Dermis lymphatic vessel endothelial cell (primary cell): ENCODE data around the gene CDK15. TPM values are rescaled to one million over a fixed set of nuclear protein-coding genes. Genes with fewer than 3 reads are reported as not detected.

Source experiments
- total RNA-seq: library from RNA; depleted of rRNA; stranded (reverse); fragments of >200 nt; gene quantifications from 2 replicates; pipeline ENCODE4 v1.2.1, GENCODE V29; 2014

CDK15 gene
- under 0.01 TPM in 1 of 2 replicates, not detected in the other for total RNA-seq

DNA sequence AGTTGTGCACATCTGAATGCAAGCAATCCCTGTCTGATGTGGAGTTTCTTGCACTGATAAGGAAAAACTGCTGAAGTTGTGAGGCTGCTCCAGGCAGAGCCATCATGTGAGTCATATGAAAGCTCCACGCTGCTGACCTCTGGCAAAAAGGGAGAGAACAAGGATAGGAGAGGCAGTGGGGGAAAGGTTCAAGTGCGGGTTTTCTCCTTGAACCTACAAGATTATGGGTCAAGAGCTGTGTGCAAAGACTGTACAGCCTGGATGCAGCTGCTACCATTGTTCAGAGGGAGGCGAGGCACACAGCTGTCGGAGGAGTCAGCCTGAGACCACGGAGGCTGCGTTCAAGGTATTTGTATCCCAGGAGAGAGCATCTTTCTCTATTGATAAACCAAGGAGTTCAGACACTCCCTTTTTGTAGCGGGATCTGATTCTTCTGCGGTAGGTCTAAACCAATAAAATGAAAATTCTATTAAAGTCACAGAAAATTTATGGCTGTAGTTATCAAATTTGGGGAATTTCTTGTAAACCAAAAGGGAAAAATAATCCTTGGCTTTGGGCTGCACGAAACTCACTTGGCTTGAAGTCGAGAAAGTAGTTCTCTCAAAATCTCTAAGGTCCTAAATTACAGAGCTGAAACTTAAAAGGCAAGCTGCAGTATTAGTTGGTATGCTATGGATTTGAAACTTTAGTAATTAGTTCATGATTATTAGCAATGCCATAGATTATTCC, at the start of gene CDK15:
CDK15 (plus strand) TSS at position 96 of the 729 bp plus-strand sequence; CDS start at position 224, 128 bp downstream.

DNA sequence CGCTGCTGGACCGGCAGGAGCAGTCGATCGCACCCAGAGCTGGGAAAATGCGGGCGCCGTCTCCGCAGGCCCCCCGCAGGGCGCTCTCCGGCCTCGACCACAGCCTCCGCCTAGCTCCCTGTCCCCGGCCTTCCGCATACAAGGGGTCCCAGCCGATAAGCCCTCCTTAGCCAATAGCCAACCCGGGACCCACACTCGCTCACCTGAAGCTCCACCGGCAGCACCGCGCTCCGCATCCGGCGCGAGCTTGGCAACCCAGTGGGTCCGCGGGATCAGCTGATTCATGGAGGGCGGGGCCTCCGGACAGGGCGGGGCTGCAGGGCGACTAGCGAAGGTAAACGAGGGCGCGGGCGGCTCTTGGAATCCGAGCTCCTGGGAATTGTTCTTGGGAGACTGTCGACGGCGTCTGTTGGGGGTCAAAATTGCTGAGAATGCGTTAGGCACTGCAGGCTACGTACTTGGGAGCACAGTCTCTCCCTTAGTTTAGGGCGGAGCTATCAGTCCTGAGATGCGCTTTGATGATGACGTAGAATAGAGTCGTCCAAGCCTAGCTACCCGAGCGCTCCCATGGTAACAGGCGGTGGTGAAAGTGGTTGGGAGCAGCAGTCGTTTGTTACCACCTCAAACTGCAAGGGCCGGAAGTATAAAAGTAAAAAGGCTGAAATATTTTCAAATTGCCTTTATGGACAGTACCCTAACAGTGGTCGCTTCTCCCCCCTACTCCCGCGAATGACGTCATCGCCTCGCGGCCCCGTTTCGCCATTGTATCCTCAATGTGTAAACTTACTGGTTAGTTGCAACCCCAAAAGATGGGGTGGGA, 25.5 kb upstream of the CDK15 start, which contains the start of gene ALS2:
ALS2 (minus strand) TSS at position 260 of the 820 bp plus-strand sequence. CDS start 12,048 bp downstream, outside the sequence.

Other genes starting within 250 kb of the CDK15 start
- gene TMEM237, start 163.0 kb upstream of the CDK15 start, total RNA-seq: 14.5 and 17.2 TPM in 2 replicates
- 0.22 TPM in 1 of 2 replicates, not detected in the other for gene MPP4, start 107.9 kb upstream of the CDK15 start, total RNA-seq
- 19.1 and 20.4 TPM in 2 replicates for gene ALS2, start 25.6 kb upstream of the CDK15 start, total RNA-seq
- 0.17 and 0.22 TPM in 2 replicates for gene FZD7, start 227.3 kb downstream of the CDK15 start, total RNA-seq